NCI-H2029 (cell line): ENCODE results near the gene DIAPH2.

ENCODE experiments used
- DNase-seq: peaks from one replicate; lab custom pipeline; 2025; lab: John Stamatoyannopoulos, UW

DIAPH2 gene

DNA sequence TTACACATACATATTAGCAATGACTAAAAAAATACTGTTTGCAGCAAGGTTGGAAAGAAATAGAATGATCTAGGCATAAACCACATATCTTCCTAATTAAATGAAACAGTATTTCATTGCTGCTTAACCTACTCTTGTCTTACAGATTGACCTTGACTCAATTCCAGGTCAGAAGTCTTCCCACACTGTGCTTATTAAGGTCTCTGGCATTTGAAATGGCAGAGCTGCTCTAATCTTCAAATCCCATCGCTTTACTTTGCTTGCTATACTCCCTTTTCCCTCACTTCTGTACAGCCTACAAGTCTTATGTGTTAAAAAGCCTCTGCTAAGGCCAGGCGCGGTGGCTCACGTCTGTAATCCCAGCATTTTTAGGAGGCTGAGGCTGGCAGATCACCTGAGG is 623.5 kb downstream of the DIAPH2 start:
- no peak for DNase-seq

DNA sequence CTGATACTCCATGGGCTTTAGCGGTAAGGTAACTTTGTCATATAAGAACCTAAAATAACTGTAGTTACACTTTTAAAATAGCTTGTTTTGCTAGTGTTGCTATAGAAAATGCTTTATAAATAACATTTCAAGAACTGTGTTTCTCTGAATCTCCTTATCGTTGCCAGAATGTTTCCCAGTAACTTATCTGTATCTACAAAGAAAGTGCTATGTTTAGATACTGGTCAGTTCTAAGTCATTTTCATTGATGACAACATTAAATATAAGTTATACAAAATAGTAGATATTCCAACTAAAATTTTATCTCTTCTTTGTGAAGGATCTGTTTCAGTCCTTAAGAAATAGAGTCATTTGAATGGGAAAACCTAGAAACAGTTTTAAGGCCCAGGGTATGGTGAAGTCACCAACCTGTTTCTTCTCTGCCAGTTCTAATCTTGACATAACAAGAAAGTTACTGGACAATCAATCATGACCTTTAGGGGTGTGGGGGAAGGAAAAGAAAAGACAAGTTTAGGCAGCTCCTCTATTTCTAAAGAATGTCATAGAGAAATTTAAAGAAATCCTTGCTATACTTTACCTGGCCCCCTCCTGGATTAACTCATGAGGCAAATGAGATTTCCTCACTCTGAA is 625.0 kb downstream of the DIAPH2 start:
- no peak for DNase-seq

DNA sequence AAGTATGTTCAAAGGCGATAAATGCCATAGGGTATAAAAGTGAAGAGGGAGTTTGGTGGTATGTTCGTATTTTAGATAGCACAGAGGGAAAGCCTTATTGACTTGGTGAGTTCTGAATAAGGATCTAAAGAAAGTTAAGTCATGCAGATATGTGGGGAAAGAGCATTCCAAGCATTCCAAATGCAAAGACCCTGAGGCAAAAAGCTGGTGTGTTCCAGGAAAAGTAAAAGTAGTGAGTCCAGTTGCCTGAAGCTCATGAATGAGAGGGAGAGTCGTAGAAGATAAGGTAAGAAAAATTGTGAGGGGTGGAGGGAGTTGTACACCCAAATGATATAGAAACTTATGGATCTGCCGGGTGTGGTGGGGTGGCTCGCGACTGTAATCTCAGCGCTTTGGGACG is 625.7 kb downstream of the DIAPH2 start:
- no peak for DNase-seq

DNA sequence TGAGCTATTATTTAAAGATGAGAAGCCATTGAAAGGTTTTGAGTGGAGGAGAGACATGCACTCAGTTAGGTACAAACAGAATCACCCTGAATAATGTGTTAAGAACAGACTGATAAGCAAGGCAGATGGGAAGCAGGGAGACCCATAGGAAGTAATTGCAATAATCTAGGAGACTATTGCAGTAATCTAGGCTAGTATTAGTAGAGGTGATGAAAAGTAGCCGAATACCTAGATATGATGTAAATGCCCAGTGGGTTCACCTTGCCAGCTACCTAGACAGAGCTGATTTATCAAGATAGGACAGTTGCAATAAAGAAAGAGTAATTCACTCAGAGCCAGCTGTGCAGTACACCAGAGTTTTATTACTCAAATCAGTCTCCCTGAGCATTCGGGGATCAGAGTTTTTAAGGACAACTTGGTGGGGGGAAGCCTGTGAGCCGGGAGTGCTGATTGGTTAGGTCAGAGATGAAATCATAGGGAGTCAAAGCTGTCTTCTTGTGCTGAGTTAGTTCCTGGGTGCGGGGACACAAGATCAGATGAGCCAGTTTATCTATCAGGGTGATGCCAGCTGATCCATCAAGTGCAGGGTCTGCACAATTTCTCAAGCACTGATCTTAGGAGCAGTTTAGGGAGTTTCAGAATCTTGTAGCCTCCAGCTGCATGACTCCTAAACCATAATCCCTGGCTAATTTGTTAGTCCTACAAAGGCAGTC is 626.6 kb downstream of the DIAPH2 start:
- DNase-seq: no peak

DNA sequence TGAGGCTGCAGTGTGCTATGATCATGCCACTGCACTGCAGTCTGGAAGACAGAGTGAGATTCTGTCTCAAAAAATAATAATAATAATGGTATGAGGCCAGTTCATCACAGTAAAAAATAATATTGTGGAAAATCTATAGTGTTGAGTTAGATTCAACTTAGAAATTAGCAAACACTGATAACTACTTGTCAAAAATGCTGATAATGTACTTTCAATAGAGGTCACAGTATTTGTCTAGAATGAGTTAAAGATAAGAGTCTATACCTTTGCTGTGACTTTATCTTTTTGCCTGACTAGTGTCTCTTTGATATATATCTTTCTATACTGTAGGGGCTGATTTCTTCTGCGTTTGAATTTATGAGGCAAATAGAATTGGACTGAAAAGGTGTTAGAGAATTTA is 629.7 kb downstream of the DIAPH2 start:
- no peak for DNase-seq

DNA sequence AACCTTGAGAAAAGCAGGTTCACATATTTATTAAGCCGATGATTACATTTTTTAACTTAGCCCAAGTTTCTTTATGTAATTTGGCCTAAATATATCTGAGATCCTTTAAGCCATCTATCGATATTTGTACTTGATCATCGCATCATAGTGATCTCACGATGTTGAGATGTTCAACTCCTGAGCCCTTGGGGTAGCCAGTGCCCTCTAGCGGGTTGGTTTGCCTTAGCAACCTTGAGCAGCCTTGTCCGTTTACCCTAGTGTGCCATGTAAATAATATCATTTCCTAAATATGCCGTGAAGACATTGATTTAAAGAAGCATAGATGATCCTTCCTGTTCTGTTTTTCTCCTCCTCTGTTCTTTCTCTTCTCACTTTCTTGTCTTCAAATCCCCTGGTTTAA is 631.3 kb downstream of the DIAPH2 start:
- DNase-seq: no peak

DNA sequence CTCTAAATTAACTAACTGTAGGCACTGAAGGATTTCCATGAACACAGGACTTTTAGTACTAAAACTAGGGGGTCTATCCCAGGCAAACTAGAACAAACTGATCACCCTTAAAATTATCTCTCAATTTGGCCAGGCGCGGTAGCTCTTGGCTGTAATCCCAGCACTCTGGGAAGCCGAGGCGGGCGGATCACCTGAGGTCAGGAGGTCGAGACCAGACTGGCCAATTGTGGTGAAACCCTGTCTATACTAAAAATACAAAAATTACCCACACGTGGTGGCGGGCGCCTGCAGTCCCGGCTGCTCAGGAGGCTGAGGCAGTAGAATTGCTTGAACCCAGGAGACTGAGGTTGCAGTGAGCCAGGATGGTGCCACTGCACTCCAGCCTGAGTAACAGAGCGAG is 635.7 kb downstream of the DIAPH2 start:
- no peak for DNase-seq

DNA sequence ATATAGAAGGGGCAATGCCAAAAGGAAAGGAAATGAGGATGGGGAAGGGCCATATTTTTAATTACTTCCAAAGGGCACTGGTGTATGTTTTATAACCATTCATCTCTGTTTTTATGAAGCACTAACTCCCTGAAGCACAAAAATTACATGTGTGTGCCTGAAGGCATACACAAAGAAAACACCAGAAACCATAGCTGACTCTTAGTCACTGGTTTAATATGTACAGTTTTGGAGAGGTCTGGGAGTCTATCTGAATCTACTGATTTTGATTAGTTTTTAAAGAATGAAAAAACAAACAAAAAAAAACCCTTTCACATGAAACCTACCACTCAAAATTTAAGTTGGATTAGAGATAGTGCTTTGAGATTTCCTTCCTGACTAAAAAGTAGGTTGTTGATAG is 637.8 kb downstream of the DIAPH2 start:
- no peak for DNase-seq

DNA sequence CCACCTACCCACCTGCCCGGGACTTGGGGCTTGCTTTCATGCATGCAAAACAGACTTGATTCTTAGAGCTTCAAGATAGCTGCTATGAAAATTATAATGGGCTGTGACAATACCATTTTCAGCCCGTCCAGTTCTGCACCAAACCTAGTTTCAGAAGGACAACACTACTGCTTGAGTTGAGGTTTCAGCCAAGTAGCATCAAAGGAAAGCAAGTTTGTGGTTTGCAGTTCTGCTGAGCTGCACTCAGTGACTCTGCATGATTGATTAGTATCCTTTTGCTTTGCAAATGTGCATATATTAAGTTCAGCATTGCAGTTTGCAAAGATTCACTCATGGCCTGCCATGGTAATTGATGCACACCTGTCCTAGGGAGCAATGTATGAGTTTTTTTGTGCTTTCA is 641.8 kb downstream of the DIAPH2 start:
- no peak for DNase-seq

DNA sequence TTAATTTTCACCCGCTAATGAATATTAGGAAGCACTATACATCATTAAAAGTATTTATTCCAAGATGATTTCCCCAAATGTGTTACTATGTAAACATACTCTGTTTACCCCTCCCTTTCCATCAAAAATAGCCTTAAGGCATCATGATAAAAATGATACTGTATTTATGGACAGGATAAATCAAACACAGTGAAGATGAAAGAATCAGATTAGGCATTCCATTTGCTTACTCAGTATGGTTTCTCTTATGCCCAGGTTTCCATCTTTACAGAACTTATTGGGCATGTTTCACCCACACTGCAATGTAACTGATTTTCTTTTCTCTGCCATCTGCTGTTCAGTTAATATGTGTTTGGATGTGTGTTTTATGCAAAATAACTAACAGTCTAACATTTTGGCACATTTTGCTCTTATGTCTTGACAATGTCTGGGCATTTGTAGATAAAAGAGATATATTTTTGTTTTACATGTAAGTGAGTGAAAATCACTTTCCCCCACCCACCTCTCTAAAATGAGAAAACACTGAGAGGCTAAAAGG is 644.3 kb downstream of the DIAPH2 start:
- no peak for DNase-seq

DNA sequence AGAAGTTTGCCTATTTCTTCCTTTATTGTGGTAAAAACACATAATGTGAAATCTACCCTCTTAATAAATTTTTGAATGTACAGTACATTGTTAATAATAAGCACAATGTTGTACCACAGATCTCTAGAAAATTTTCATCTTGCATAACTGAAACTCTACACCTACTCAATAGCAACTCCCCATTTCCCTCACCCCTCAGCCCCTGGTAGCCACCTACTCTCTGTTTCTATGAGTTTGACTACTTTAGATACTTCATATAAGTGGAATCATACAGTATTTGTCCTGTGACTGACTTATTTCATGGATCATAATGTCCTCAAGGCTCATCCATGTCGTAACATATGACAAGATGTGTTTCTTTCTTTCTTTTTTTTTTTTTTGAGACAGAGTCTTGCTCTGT is 645.5 kb downstream of the DIAPH2 start:
- DNase-seq: no peak

DNA sequence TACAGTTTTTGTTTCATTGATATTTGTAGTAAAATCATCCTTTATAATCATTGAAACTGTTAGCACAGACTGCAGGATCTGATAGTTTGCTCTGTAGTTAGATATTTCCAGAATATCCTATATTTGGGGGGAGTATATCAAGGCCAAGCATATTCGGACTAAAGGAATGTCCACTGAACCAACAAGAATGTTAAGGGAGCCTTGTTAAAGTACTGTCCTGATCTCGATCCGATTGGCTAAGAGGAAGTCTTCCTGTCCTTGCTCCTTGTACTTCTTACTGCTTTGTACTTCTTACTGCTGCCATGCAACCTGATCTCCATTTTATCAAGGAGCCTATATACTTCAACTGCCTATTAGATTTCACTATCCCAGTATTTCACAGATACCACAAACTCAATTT is 648.3 kb downstream of the DIAPH2 start:
- DNase-seq: no peak

DNA sequence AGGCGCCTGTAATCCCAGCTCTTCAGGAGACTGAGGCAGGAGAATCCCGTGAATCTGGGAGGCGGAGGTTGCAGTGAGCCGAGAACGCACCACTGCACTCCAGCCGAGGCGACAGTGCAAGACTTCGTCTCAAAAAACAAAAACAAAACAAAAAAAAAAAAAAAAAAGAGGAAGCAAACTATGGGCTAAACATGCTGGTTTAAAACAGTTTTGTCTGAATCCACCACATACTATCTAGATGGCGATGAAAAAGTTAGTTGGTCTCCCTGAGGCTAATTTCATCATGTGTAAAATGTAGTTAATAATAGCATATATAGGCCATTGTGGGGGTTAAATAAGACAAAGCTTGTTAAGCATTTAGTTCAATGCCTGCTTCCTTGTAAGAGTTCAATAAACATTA is 650.2 kb downstream of the DIAPH2 start:
- no peak for DNase-seq

DNA sequence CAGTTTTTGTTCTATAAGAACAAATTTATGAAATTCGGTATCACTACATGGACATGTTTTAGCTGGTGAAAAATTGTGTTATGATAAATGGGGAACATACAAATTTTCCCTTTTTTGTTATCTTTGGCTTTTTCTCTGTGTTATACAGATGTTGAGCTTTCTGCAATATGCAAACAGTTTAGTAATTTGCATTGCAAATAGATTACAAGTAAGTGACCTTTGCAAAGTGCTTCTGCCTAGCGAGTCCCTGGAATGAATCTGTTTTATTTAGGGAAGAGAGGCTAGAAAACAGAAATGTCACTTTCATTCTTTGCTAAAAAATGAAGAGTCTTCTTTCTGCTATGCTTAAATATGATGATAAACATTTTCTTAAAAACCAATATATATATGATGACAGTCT is 660.1 kb downstream of the DIAPH2 start:
- DNase-seq: no peak

DNA sequence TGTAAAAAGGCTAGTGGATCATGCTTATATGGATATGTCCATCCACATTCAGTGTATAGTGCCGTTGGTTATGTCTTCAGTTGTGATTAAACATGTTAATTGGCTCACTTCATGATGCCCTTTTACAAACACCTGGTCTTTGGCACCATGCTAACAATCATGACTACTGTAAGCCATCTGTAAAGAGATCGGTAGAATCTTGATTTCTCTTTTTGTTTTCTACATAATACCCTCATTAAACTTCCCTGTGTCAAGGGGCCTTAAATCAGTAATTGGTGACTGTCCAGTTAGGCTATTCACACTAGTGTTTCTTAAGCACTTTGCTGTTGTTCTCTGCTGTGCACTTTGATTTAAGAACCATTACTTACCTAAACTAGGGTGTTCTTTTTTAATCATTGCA is 674.3 kb downstream of the DIAPH2 start:
- no peak for DNase-seq

DNA sequence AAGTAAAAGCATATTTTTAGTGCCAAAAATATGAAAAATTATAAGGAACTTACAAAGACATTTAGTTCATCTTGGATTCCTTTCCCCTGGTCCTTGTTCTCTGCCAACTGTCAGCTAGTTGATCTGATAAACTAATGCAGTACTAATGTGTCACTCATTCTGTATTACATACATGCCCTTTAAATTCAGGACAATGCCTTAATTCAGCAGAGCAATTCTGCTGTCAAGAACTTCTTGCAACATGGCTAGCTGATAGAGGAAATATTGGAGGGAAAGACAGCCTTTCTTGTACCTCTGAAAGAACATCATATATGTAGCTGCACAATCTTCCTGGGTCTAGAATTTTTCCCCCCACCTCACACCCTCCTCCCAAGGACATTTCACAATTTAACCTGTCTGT is 679.2 kb downstream of the DIAPH2 start:
- no peak for DNase-seq

DNA sequence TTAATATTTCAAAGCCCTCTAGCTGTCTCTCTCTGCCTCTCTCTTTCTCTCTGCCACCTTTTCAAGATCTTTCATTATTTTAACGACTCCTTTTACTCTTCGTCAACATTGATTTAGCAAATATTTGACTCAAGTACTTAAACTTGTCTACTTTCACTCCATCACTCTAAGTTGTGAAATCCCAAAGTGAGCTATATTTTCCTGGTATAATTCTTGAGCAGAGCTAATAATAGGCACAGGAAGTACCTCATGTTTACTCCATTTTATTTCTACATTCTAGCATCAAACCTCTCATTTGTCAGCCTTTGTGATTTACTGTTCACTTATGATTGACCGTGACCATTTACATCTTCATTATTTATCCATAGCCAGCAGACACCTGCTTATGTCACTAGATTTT is 681.6 kb downstream of the DIAPH2 start:
- no peak for DNase-seq

DNA sequence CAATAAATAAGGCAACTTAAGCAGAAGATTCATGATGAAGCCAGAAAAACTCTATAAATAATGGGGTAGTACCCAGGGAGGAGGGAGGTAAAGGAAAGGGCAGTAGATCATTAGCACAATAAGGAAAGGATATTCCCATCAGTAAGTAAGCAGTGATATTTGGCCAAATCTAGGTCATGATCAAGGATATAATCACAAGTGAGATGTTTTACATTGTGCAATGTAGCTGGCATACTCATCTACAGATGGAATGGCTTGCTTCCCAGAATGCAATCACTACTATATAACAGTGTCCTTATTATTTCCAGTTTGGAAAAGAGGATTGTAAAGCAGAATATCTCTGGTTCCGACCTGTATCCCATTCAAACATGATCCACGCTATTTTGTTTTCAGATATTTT is 682.5 kb downstream of the DIAPH2 start:
- no peak for DNase-seq

DNA sequence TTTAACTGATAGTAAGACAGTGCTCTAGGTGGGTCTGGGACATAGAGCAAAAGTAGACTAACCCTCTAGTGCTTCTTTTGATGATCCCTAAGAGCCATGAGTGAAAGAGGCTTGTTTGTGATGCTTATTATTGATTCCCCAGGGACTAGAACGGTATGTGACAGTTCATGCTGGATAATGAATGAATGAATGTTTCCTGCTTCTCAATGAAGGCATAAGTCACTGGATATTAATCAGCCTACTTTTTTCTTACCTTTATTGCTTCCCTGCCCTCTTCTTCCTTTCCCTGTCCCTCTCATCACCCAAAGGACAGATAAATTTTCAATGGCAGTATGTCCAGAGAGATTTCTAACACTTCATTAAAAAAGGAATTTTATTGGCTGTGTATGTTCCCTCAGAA is 685.3 kb downstream of the DIAPH2 start:
- no peak for DNase-seq

DNA sequence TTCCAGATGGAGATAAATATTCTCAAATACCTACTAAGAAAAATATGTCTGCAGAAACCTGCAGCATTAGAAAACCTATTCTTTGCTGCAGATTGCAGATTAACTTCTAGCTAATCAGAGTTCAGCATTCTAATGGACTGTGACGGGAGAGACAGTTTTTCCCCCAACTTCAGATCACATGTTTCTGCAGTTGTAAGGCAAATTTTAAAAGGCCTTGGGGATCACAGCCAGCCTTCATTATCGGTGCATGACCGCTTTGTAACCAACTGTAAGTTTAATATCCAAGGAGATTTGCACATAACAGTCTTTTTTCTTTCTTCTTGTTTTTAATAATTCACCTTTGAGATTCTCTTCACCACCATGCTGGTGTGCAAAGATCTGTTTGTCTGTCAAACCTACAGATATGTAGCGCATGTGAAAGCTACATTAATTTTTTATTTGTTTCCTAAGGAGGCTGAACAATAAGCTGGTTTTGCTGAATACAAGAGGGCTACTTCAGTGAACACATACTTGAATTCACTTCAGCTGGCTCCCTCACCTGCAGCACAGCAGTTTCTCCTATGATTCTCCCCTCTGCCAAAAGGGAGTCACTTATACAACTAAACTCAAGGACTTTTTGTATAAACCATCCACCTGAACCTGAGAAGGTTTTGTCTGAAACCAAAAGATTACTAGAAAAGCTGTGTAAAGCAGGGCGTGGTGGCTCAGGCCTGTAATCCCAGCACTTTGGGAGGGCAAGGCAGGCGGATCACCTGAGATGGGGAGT is 687.5 kb downstream of the DIAPH2 start:
- DNase-seq: peak; percentile 36

DNA sequence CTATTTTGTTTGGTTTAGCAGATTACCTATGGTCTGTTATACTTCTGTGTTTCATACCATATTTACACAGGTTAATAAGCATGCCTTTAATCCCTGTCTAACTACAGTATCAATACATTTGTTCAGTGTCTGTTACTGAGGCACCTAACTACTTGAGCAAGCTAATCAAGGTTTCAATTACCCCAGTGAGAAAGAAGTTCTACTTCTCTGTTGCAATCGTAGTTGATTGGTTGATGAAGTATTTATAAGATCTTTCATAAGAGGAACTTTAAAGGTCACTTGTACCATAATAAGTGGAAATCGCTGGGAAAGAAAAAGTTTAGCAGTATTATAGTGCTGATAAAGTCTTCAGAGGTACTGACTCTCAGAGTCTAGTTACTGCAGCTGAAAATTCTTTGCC is 689.6 kb downstream of the DIAPH2 start:
- no peak for DNase-seq

DNA sequence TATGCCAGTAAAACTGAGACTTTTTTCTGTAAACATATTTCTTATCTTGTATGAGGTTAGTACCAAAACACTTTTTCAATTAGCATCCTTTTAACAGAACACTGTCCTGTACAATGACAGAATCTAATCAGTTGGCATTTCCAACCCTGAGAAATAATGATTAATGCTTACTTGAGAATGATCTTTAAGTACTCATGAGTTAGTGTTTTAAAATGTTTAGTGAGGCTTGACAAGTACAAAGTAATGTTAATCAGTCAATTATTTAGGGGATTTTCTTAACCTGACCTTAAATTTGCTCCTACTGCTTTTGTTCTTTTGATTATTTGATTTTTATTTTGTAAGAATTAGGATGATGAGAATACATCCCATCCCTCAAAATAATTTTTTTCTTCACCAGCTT is 695.6 kb downstream of the DIAPH2 start:
- DNase-seq: no peak

DNA sequence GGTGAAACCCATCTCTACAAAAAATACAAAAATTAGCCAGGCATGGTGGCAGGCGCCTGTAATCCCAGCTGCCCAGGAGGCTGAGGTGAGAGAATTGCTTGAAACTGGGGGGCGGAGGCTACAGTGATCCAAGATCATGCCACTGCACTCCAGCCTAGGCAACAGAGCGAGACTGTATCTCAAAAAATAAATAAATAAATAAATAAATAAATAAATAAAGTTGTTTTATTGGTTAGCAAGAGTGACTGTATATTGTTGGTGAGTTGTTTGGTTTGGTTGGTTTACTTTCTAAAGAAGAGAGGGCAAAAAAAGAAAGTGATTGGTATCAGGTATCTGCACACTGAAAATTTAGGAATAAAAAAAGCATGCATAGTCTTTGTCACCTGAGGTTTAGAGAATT is 700.0 kb downstream of the DIAPH2 start:
- no peak for DNase-seq
